ENCODE results near the gene MYL9.

- TF ChIP-seq, protein P1, sequence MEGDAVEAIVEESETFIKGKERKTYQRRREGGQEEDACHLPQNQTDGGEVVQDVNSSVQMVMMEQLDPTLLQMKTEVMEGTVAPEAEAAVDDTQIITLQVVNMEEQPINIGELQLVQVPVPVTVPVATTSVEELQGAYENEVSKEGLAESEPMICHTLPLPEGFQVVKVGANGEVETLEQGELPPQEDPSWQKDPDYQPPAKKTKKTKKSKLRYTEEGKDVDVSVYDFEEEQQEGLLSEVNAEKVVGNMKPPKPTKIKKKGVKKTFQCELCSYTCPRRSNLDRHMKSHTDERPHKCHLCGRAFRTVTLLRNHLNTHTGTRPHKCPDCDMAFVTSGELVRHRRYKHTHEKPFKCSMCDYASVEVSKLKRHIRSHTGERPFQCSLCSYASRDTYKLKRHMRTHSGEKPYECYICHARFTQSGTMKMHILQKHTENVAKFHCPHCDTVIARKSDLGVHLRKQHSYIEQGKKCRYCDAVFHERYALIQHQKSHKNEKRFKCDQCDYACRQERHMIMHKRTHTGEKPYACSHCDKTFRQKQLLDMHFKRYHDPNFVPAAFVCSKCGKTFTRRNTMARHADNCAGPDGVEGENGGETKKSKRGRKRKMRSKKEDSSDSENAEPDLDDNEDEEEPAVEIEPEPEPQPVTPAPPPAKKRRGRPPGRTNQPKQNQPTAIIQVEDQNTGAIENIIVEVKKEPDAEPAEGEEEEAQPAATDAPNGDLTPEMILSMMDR (conservative IDR thresholded peaks at IDR 0.05; ENCODE audit: low read depth in 2 of 2), result no peak
- TF ChIP-seq EZH2 (IDR thresholded peaks at IDR 0.05; ENCODE audit: low read depth, unreplicated experiment) (no peak), POLR2AphosphoS5 (IDR thresholded peaks at IDR 0.05; ENCODE audit: low read depth) (no peak)
These were observed 13.8 kb upstream of the MYL9 start for GRCh38 chr20:36527331-36528125.

Measured in GM23338 (cell line).